H1 (cell line): Measurements from ENCODE around the gene VWA3B. TPM values are rescaled to one million over a fixed set of nuclear protein-coding genes. Genes with fewer than 3 reads are reported as not detected.

Experiments
- CTCF ChIA-PET: fragments of 300-600 bp; sonication (Branson Sonifier 250); formaldehyde crosslinking; loops from one replicate; lab custom pipeline; 2021; ENCODE audit not compliant: partially characterized antibody; lab: Charles Lee
- POLR2A ChIA-PET: fragments of 300-600 bp; sonication (Branson Sonifier 250); formaldehyde crosslinking; loops from one replicate; lab custom pipeline; 2021; ENCODE audit warnings: inconsistent platforms; ENCODE audit not compliant: partially characterized antibody; lab: Charles Lee
- DNase-seq, 2 experiments: peaks; one replicate each; pipeline versions ENCODE4 v3.0.0 to v3.0.0-alpha.2; 2010 to 2022; ENCODE audit warnings: low spot score in 2 of 2, low read depth in 1 of 2, mixed read lengths in 1 of 2
- FAIRE-seq: peaks from 2 replicates; lab custom pipeline; 2011; peaks lifted over from hg19 to GRCh38; lab: Jason Lieb, UNC
- H2AFZ ChIP-seq: 2 replicates; pipeline ENCODE4 v1.8.1; 2012; ENCODE audit warnings: low read length, inconsistent platforms
- H2AK5ac ChIP-seq: 2 replicates; pipeline ENCODE4 v1.6.1; 2013; ENCODE audit warnings: low read depth, low read length
- H2BK120ac ChIP-seq: replicated peaks from 2 replicates; pipeline ENCODE3; 2013; ENCODE audit warnings: low read depth, low read length, inconsistent platforms
- H2BK12ac ChIP-seq: 2 replicates; pipeline ENCODE4 v1.6.1; 2013; ENCODE audit warnings: low read depth, low read length
- H2BK15ac ChIP-seq: 2 replicates; pipeline ENCODE4 v1.6.1; 2013; ENCODE audit warnings: low read length
- H2BK20ac ChIP-seq: 2 replicates; pipeline ENCODE4 v1.6.1; 2013; ENCODE audit warnings: low read length
- H2BK5ac ChIP-seq: 2 replicates; pipeline ENCODE4 v1.6.1; 2013; ENCODE audit warnings: low read depth, low read length
- H3K14ac ChIP-seq: 2 replicates; pipeline ENCODE4 v1.6.1; 2013; ENCODE audit warnings: inconsistent platforms; ENCODE audit not compliant: insufficient read length
- H3K18ac ChIP-seq: 2 replicates; pipeline ENCODE4 v1.6.1; 2013; ENCODE audit warnings: low read length; ENCODE audit errors: extremely low read depth
- H3K23ac ChIP-seq: 2 replicates; pipeline ENCODE4 v1.6.1; 2013; ENCODE audit warnings: inconsistent platforms; ENCODE audit not compliant: insufficient read length
- H3K23me2 ChIP-seq: 2 replicates; pipeline ENCODE4 v1.6.1; 2013; ENCODE audit warnings: low read depth, low read length
- H3K27ac ChIP-seq: 2 replicates; pipeline ENCODE4 v1.6.1; 2011; ENCODE audit warnings: low read depth, low read length, inconsistent platforms
- H3K27me3 ChIP-seq, 4 experiments: replicated peaks in 1 of 4; 1 replicate in 1 of 4; 2 replicates in 3 of 4; pipeline versions ENCODE4 v1.6.1 to v1.8.1; 2011 to 2013; ENCODE audit warnings: low read length in 3 of 4, mild to moderate bottlenecking in 3 of 4, inconsistent platforms in 2 of 4, mixed read lengths in 2 of 4, moderate library complexity in 1 of 4; ENCODE audit not compliant: control insufficient read depth in 3 of 4, insufficient read depth in 3 of 4; ENCODE audit errors: extremely low read depth in 1 of 4
- H3K36me3 ChIP-seq, 4 experiments: 2 replicates each; pipeline versions ENCODE4 v1.6.1 to v1.8.1; 2011 to 2013; ENCODE audit warnings: mild to moderate bottlenecking in 4 of 4, low read length in 3 of 4, moderate library complexity in 2 of 4, control low read depth in 1 of 4, inconsistent platforms in 1 of 4; ENCODE audit not compliant: insufficient read depth in 4 of 4, control insufficient read depth in 2 of 4
- H3K4ac ChIP-seq: replicated peaks from 2 replicates; pipeline ENCODE3; 2013; ENCODE audit warnings: low read length, low read depth, mixed read lengths, inconsistent platforms; ENCODE audit not compliant: insufficient read length
- H3K4me1 ChIP-seq, 4 experiments: replicated peaks in 1 of 4; 1 replicate in 1 of 4; 2 replicates in 3 of 4; pipeline versions ENCODE4 v1.6.1 to v1.8.1; 2011 to 2013; ENCODE audit warnings: low read length in 3 of 4, inconsistent platforms in 2 of 4, mixed read lengths in 1 of 4; ENCODE audit not compliant: insufficient read depth in 4 of 4, control insufficient read depth in 3 of 4
- H3K4me2 ChIP-seq, 2 experiments: 2 replicates each; pipeline versions ENCODE4 v1.6.1 to v1.8.1; 2011 to 2013; ENCODE audit warnings: low read depth in 2 of 2, low read length in 2 of 2, control low read depth in 1 of 2, inconsistent platforms in 1 of 2, mild to moderate bottlenecking in 1 of 2; ENCODE audit not compliant: insufficient read depth in 1 of 2
- H3K4me3 ChIP-seq, 4 experiments: fragments of 200-600, 300-600 bp in 1 of 4; sonication (generic), shearing (Covaris generic), sonication (Bioruptor Twin) in 1 of 4; 2 replicates each; pipeline versions ENCODE4 v1.5.1 to v1.8.1; 2011 to 2016; ENCODE audit warnings: low read length in 4 of 4, low read depth in 3 of 4, control low read depth in 2 of 4, inconsistent platforms in 2 of 4, mild to moderate bottlenecking in 2 of 4, mixed read lengths in 1 of 4, moderate library complexity in 1 of 4; ENCODE audit not compliant: insufficient read depth in 2 of 4; ENCODE audit errors: extremely low read depth in 1 of 4
- H3K56ac ChIP-seq: replicated peaks from 2 replicates; pipeline ENCODE3; 2013; ENCODE audit warnings: low read depth, mild to moderate bottlenecking, mixed read lengths, low read length, inconsistent platforms; ENCODE audit not compliant: insufficient read length
- H3K79me1 ChIP-seq: 2 replicates; pipeline ENCODE4 v1.6.1; 2013; ENCODE audit warnings: low read depth, low read length, control low read depth
- H3K79me2 ChIP-seq, 2 experiments: 2 replicates each; pipeline versions ENCODE4 v1.6.1 to v1.8.1; 2012 to 2013; ENCODE audit warnings: low read length in 2 of 2, mild to moderate bottlenecking in 2 of 2, inconsistent platforms in 1 of 2; ENCODE audit not compliant: insufficient read depth in 2 of 2, control insufficient read depth in 1 of 2
- H3K9ac ChIP-seq, 4 experiments: replicated peaks in 1 of 4; 1 replicate in 1 of 4; 2 replicates in 3 of 4; pipeline versions ENCODE4 v1.6.1 to v1.8.1; 2011 to 2013; ENCODE audit warnings: low read depth in 3 of 4, low read length in 3 of 4, control low read depth in 2 of 4, mild to moderate bottlenecking in 2 of 4, moderate library complexity in 2 of 4, inconsistent platforms in 1 of 4; ENCODE audit errors: extremely low read depth in 1 of 4
- H3K9me3 ChIP-seq, 2 experiments: 2 replicates each; pipeline versions ENCODE4 v1.6.1 to v1.8.1; 2012 to 2013; ENCODE audit warnings: mild to moderate bottlenecking in 2 of 2, moderate library complexity in 2 of 2, control low read depth in 1 of 2, inconsistent platforms in 1 of 2, low read depth in 1 of 2, low read length in 1 of 2, mixed read lengths in 1 of 2; ENCODE audit not compliant: insufficient read depth in 2 of 2
- H4K20me1 ChIP-seq, 2 experiments: replicated peaks in 1 of 2; 2 replicates each; pipeline versions ENCODE3 to v1.8.1; 2011 to 2013; ENCODE audit warnings: inconsistent platforms in 2 of 2, low read length in 2 of 2, mild to moderate bottlenecking in 1 of 2; ENCODE audit not compliant: insufficient read depth in 2 of 2, control insufficient read depth in 1 of 2
- H4K5ac ChIP-seq: 2 replicates; pipeline ENCODE4 v1.6.1; 2013; ENCODE audit warnings: low read length, low read depth, mixed read lengths, inconsistent platforms; ENCODE audit not compliant: insufficient read length
- H4K8ac ChIP-seq: 2 replicates; pipeline ENCODE4 v1.8.0; 2013; ENCODE audit warnings: mild to moderate bottlenecking, moderate library complexity, low read length, inconsistent platforms; ENCODE audit not compliant: insufficient read depth; ENCODE audit errors: extremely low read depth
- H4K91ac ChIP-seq: replicated peaks from 2 replicates; pipeline ENCODE3; 2013; ENCODE audit warnings: low read length, mixed read lengths, inconsistent platforms; ENCODE audit not compliant: insufficient read length
- BCL11A ChIP-seq, 2 experiments: IDR thresholded peaks; one replicate each; pipeline ENCODE4 v1.6.1; 2011; ENCODE audit warnings: low read depth in 2 of 2, low read length in 2 of 2, mild to moderate bottlenecking in 2 of 2
- BRCA1 ChIP-seq: IDR thresholded peaks from 2 replicates; pipeline ENCODE4 v1.6.1; 2012; ENCODE audit warnings: low read depth, low read length, improper control_type of control experiment
- CBX8 ChIP-seq: fragments of 300-800, 300-1000 bp; sonication (generic); IDR thresholded peaks from 2 replicates; pipeline ENCODE4 v1.7.1; 2016; ENCODE audit warnings: low read depth, low read length, borderline replicate concordance
- CEBPB ChIP-seq: IDR thresholded peaks from 2 replicates; pipeline ENCODE4 v1.6.1; 2012; ENCODE audit warnings: low read depth, low read length
- CTBP2 ChIP-seq: IDR thresholded peaks from 2 replicates; pipeline ENCODE4 v1.7.0; 2011; ENCODE audit warnings: borderline replicate concordance, mild to moderate bottlenecking, moderate library complexity, mixed read lengths, low read length; ENCODE audit not compliant: insufficient read depth, insufficient read length
- E2F6 ChIP-seq: IDR thresholded peaks from 2 replicates; pipeline ENCODE4 v1.6.1; 2012; ENCODE audit warnings: inconsistent platforms
- EZH2 ChIP-seq: fragments of 200-600 bp; sonication (generic); IDR thresholded peaks from 2 replicates; pipeline ENCODE4 v1.7.1; 2012; ENCODE audit warnings: low read depth, mild to moderate bottlenecking, moderate library complexity, low read length, inconsistent platforms; ENCODE audit not compliant: severe bottlenecking
- GABPA ChIP-seq: IDR thresholded peaks from 2 replicates; pipeline ENCODE4 v1.6.1; 2011; ENCODE audit warnings: mild to moderate bottlenecking, low read length, moderate library complexity, borderline replicate concordance; ENCODE audit not compliant: insufficient read depth
- NRF1 ChIP-seq: IDR thresholded peaks from 2 replicates; pipeline ENCODE4 v1.6.1; 2011; ENCODE audit warnings: mild to moderate bottlenecking, low read depth, low read length, improper control_type of control experiment
- RXRA ChIP-seq: IDR thresholded peaks from 2 replicates; pipeline ENCODE4 v1.6.1; 2011; ENCODE audit warnings: low read depth, mild to moderate bottlenecking, low read length, moderate library complexity; ENCODE audit not compliant: insufficient read depth
- TAF1 ChIP-seq: IDR thresholded peaks from 2 replicates; pipeline ENCODE4 v1.6.1; 2011; ENCODE audit warnings: mild to moderate bottlenecking, low read depth, low read length
- YY1 ChIP-seq: IDR thresholded peaks from 2 replicates; pipeline ENCODE4 v1.6.1; 2011; ENCODE audit warnings: low read depth, mild to moderate bottlenecking, low read length
- WGBS, 2 experiments: shearing (Covaris generic) in 1 of 2; methylation state at CpG; one replicate each; pipeline versions ENCODE4 v1.1.6 to v1.1.7; 2013 to 2015; ENCODE audit warnings: low lambda C conversion rate in 2 of 2, mixed read lengths in 2 of 2, inconsistent platforms in 1 of 2, low coverage in 1 of 2, missing lambda C conversion rate in 1 of 2; ENCODE audit not compliant: insufficient replicate concordance in 2 of 2, insufficient coverage in 1 of 2, insufficient read length in 1 of 2; ENCODE audit errors: extremely low coverage in 1 of 2, missing lambda C conversion rate in 1 of 2; 5-methylcytosine and 5-hydroxymethylcytosine counted together
- polyA plus RNA-seq, 7 experiments: library from polyadenylated mRNA; depleted of rRNA in 3 of 7; stranded (reverse) in 5 of 7; unstranded in 2 of 7; fragments of >200 nt in 5 of 7; fragments of 200-250 nt in 2 of 7; gene quantifications; 1 replicate in 5 of 7; 2 replicates in 1 of 7; 4 replicates in 1 of 7; pipeline versions ENCODE4 v1.2.1 to v1.2.3, GENCODE V29; 2011 to 2013; ENCODE audit warnings: missing spikeins in 2 of 7, mixed read lengths in 2 of 7
- total RNA-seq: library from RNA; stranded (reverse); fragmentation: NEBNext Ultra II Directional; extraction: Animal tissue kit (Norgen Biotek cat#: 25700); gene quantifications from 2 replicates; pipeline ENCODE4 v1.2.1, GENCODE V29; 2021

The VWA3B gene
- total and polyA plus RNA-seq, 2 of the 8 experiments (the other 6 are each of a cell fraction or from before 2014, with no cell fraction given): not detected

GRCh38 chr2:98278074-98278473 lies 191.1 kb downstream of the VWA3B start:
- H3K79me2 ChIP-seq: no peaks in the 10 kb centered on the region
- no peak overlapping the region for H3K4me3 ChIP-seq
- TF ChIP-seq BCL11A (IDR thresholded peaks at IDR 0.05; ENCODE audit: low read depth in 2 of 2, low read length in 2 of 2) (no peak), CBX8 (no peak), CEBPB (no peak), NRF1 (no peak), TAF1 (no peak), GABPA (no peak), BRCA1 (no peak), YY1 (no peak), E2F6 (no peak), EZH2 (no peak), RXRA (no peak), CTBP2 (no peak)
- no peak overlapping the region for H3K9ac ChIP-seq
- H3K9me3 ChIP-seq: no peaks in the 10 kb centered on the region
- H3K23me2 ChIP-seq: no peaks in the 10 kb centered on the region
- 90% methylated on average over 7 of the region's 7 CpGs; no CpG with 5 or more reads in 1 of the 2 experiments for WGBS, 2 experiments
- no peak overlapping the region for H2AK5ac ChIP-seq
- no peak overlapping the region for H2BK120ac ChIP-seq
- ChIA-PET CTCF (interaction anchor here (1.2 to 4.8 kb wide), 2 partner anchors 9 to 84 kb away, joined by 4 to 25 read pairs; no protein-coding TSS in a partner anchor), POLR2A (no interaction called here)
- H4K8ac ChIP-seq: no peak overlapping the region
- H3K36me3 ChIP-seq: no peaks in the 10 kb centered on the region
- H3K4me1 ChIP-seq: no peaks in the 10 kb centered on the region; a peak in 1 of 7 replicates
- H2BK5ac ChIP-seq: no peak overlapping the region
- H3K27me3 ChIP-seq: no peaks in the 10 kb centered on the region; a peak in 1 of 7 replicates
- no peak overlapping the region for H4K91ac ChIP-seq
- no peak overlapping the region for H2AFZ ChIP-seq
- H2BK20ac ChIP-seq: no peak overlapping the region
- no peak overlapping the region for H3K23ac ChIP-seq
- no peak overlapping the region for H3K4ac ChIP-seq
- no peak for FAIRE-seq
- H4K5ac ChIP-seq: no peak overlapping the region
- no peaks in the 10 kb centered on the region for H4K20me1 ChIP-seq
- DNase-seq: no peak
- H3K56ac ChIP-seq: no peak overlapping the region
- no peak overlapping the region for H3K14ac ChIP-seq
- H2BK15ac ChIP-seq: no peak overlapping the region
- H3K27ac ChIP-seq: no peak overlapping the region
- no peak overlapping the region for H3K18ac ChIP-seq
- no peaks in the 10 kb centered on the region for H3K79me1 ChIP-seq
- H2BK12ac ChIP-seq: no peak overlapping the region
- H3K4me2 ChIP-seq: no peak overlapping the region
